ENCODE data around the gene CRACDL.
A peak's percentile ranks its signal among the peaks of the same experiment; 100 is the strongest.

CRACDL gene

GRCh38 chr2:98935777-98936352 is at the start of gene CRACDL:
TSS of gene CRACDL (minus strand) at chr2:98936225. CDS start at chr2:98846800, 89,425 bp downstream.
- Histone ChIP-seq H3K36me3 (ENCODE audit: control insufficient read depth in 2 of 2, insufficient read depth in 2 of 2, low read length in 2 of 2) (no peaks in the 10 kb centered on the region), H3K9me3 (ENCODE audit: control insufficient read depth in 2 of 2, low read length in 2 of 2) (no peaks in the 10 kb centered on the region), H3K27me3 (ENCODE audit: control insufficient read depth in 2 of 2, insufficient read depth in 2 of 2, low read length in 2 of 2) (peaks cover 28 to 41% of the 10 kb centered on the region in 2 donors), H3K27ac (ENCODE audit: low read depth in 2 of 2, low read length in 2 of 2) (no peak within 1 kb of the TSS), H3K9ac (ENCODE audit: low read depth in 1 of 2, low read length in 2 of 2) (no peak within 1 kb of the TSS), H3K4me1 (ENCODE audit: control insufficient read depth in 2 of 2, insufficient read depth in 2 of 2, low read length in 2 of 2) (peaks cover 2 to 10% of the 10 kb centered on the region in 2 donors), H3K4me3 (ENCODE audit: low read length in 2 of 2) (peak within 1 kb of the TSS; percentile 30 to 45)

- H3K4me1 ChIP-seq (ENCODE audit: control insufficient read depth in 2 of 2, insufficient read depth in 2 of 2, low read length in 2 of 2), result no peaks in the 10 kb centered on the region
- peaks cover 0 to 5% of the 10 kb centered on the region in 2 donors for H3K9me3 ChIP-seq (ENCODE audit: control insufficient read depth in 2 of 2, low read length in 2 of 2)
- H3K9ac ChIP-seq (ENCODE audit: low read depth in 1 of 2, low read length in 2 of 2), result no peak overlapping the region
- no peaks in the 10 kb centered on the region for H3K27me3 ChIP-seq (ENCODE audit: control insufficient read depth in 2 of 2, insufficient read depth in 2 of 2, low read length in 2 of 2)
- no peak overlapping the region for H3K4me3 ChIP-seq (ENCODE audit: low read length in 2 of 2)
- H3K36me3 ChIP-seq (ENCODE audit: control insufficient read depth in 2 of 2, insufficient read depth in 2 of 2, low read length in 2 of 2), result no peaks in the 10 kb centered on the region
- H3K27ac ChIP-seq (ENCODE audit: low read depth in 2 of 2, low read length in 2 of 2), result no peak overlapping the region
Observed at GRCh38 chr2:98975611-98976010, 39.6 kb upstream of the CRACDL start.

GRCh38 chr2:98972582-98973167 is 36.6 kb upstream of the CRACDL start:
- H3K27ac ChIP-seq (ENCODE audit: low read depth in 2 of 2, low read length in 2 of 2), result no peak overlapping the region
- H3K9ac ChIP-seq (ENCODE audit: low read depth in 1 of 2, low read length in 2 of 2), result no peak overlapping the region
- no peaks in the 10 kb centered on the region for H3K4me1 ChIP-seq (ENCODE audit: control insufficient read depth in 2 of 2, insufficient read depth in 2 of 2, low read length in 2 of 2)
- no peaks in the 10 kb centered on the region for H3K36me3 ChIP-seq (ENCODE audit: control insufficient read depth in 2 of 2, insufficient read depth in 2 of 2, low read length in 2 of 2)
- H3K9me3 ChIP-seq (ENCODE audit: control insufficient read depth in 2 of 2, low read length in 2 of 2), result peaks cover 0 to 5% of the 10 kb centered on the region in 2 donors
- H3K4me3 ChIP-seq (ENCODE audit: low read length in 2 of 2), result no peak overlapping the region
- H3K27me3 ChIP-seq (ENCODE audit: control insufficient read depth in 2 of 2, insufficient read depth in 2 of 2, low read length in 2 of 2), result no peaks in the 10 kb centered on the region

- Histone ChIP-seq H3K27ac (ENCODE audit: low read depth in 2 of 2, low read length in 2 of 2) (no peak overlapping the region), H3K4me1 (ENCODE audit: control insufficient read depth in 2 of 2, insufficient read depth in 2 of 2, low read length in 2 of 2) (no peaks in the 10 kb centered on the region), H3K9me3 (ENCODE audit: control insufficient read depth in 2 of 2, low read length in 2 of 2) (no peaks in the 10 kb centered on the region), H3K9ac (ENCODE audit: low read depth in 1 of 2, low read length in 2 of 2) (no peak overlapping the region), H3K27me3 (ENCODE audit: control insufficient read depth in 2 of 2, insufficient read depth in 2 of 2, low read length in 2 of 2) (no peaks in the 10 kb centered on the region), H3K4me3 (ENCODE audit: low read length in 2 of 2) (no peak overlapping the region), H3K36me3 (ENCODE audit: control insufficient read depth in 2 of 2, insufficient read depth in 2 of 2, low read length in 2 of 2) (no peaks in the 10 kb centered on the region)
Observed at GRCh38 chr2:98959810-98960507, 23.9 kb upstream of the CRACDL start.

- Histone ChIP-seq H3K4me1 (ENCODE audit: control insufficient read depth in 2 of 2, insufficient read depth in 2 of 2, low read length in 2 of 2) (no peaks in the 10 kb centered on the region), H3K36me3 (ENCODE audit: control insufficient read depth in 2 of 2, insufficient read depth in 2 of 2, low read length in 2 of 2) (no peaks in the 10 kb centered on the region), H3K4me3 (ENCODE audit: low read length in 2 of 2) (no peak overlapping the region), H3K9me3 (ENCODE audit: control insufficient read depth in 2 of 2, low read length in 2 of 2) (no peaks in the 10 kb centered on the region), H3K27ac (ENCODE audit: low read depth in 2 of 2, low read length in 2 of 2) (no peak overlapping the region), H3K9ac (ENCODE audit: low read depth in 1 of 2, low read length in 2 of 2) (no peak overlapping the region), H3K27me3 (ENCODE audit: control insufficient read depth in 2 of 2, insufficient read depth in 2 of 2, low read length in 2 of 2) (no peaks in the 10 kb centered on the region)
Observed at GRCh38 chr2:98952966-98953365, 16.9 kb upstream of the CRACDL start.

- Histone ChIP-seq H3K9me3 (ENCODE audit: control insufficient read depth in 2 of 2, low read length in 2 of 2) (no peaks in the 10 kb centered on the region), H3K4me3 (ENCODE audit: low read length in 2 of 2) (no peak overlapping the region), H3K36me3 (ENCODE audit: control insufficient read depth in 2 of 2, insufficient read depth in 2 of 2, low read length in 2 of 2) (no peaks in the 10 kb centered on the region), H3K27ac (ENCODE audit: low read depth in 2 of 2, low read length in 2 of 2) (no peak overlapping the region), H3K9ac (ENCODE audit: low read depth in 1 of 2, low read length in 2 of 2) (no peak overlapping the region), H3K4me1 (ENCODE audit: control insufficient read depth in 2 of 2, insufficient read depth in 2 of 2, low read length in 2 of 2) (no peaks in the 10 kb centered on the region), H3K27me3 (ENCODE audit: control insufficient read depth in 2 of 2, insufficient read depth in 2 of 2, low read length in 2 of 2) (no peaks in the 10 kb centered on the region)
Observed at GRCh38 chr2:98948956-98949739, 13.1 kb upstream of the CRACDL start.

- H3K4me1 ChIP-seq (ENCODE audit: control insufficient read depth in 2 of 2, insufficient read depth in 2 of 2, low read length in 2 of 2), result no peaks in the 10 kb centered on the region
- H3K27ac ChIP-seq (ENCODE audit: low read depth in 2 of 2, low read length in 2 of 2), result no peak overlapping the region
- no peaks in the 10 kb centered on the region for H3K36me3 ChIP-seq (ENCODE audit: control insufficient read depth in 2 of 2, insufficient read depth in 2 of 2, low read length in 2 of 2)
- H3K9ac ChIP-seq (ENCODE audit: low read depth in 1 of 2, low read length in 2 of 2), result no peak overlapping the region
- H3K27me3 ChIP-seq (ENCODE audit: control insufficient read depth in 2 of 2, insufficient read depth in 2 of 2, low read length in 2 of 2), result no peaks in the 10 kb centered on the region
- no peak overlapping the region for H3K4me3 ChIP-seq (ENCODE audit: low read length in 2 of 2)
- no peaks in the 10 kb centered on the region for H3K9me3 ChIP-seq (ENCODE audit: control insufficient read depth in 2 of 2, low read length in 2 of 2)
Observed at GRCh38 chr2:98947554-98947953, 11.5 kb upstream of the CRACDL start.

- Histone ChIP-seq H3K27me3 (ENCODE audit: control insufficient read depth in 2 of 2, insufficient read depth in 2 of 2, low read length in 2 of 2) (no peaks in the 10 kb centered on the region), H3K9me3 (ENCODE audit: control insufficient read depth in 2 of 2, low read length in 2 of 2) (no peaks in the 10 kb centered on the region), H3K4me3 (ENCODE audit: low read length in 2 of 2) (no peak overlapping the region), H3K9ac (ENCODE audit: low read depth in 1 of 2, low read length in 2 of 2) (no peak overlapping the region), H3K4me1 (ENCODE audit: control insufficient read depth in 2 of 2, insufficient read depth in 2 of 2, low read length in 2 of 2) (no peaks in the 10 kb centered on the region), H3K36me3 (ENCODE audit: control insufficient read depth in 2 of 2, insufficient read depth in 2 of 2, low read length in 2 of 2) (no peaks in the 10 kb centered on the region), H3K27ac (ENCODE audit: low read depth in 2 of 2, low read length in 2 of 2) (no peak overlapping the region)
Observed at GRCh38 chr2:98946855-98947254, 10.8 kb upstream of the CRACDL start.

- peaks cover 0 to under 1% of the 10 kb centered on the region in 2 donors for H3K27me3 ChIP-seq (ENCODE audit: control insufficient read depth in 2 of 2, insufficient read depth in 2 of 2, low read length in 2 of 2)
- H3K27ac ChIP-seq (ENCODE audit: low read depth in 2 of 2, low read length in 2 of 2), result no peak overlapping the region
Observed at GRCh38 chr2:98944775-98945174, 8.8 kb upstream of the CRACDL start.

GRCh38 chr2:98940102-98940501 is 4.1 kb upstream of the CRACDL start:
- Histone ChIP-seq H3K9ac (ENCODE audit: low read depth in 1 of 2, low read length in 2 of 2) (no peak overlapping the region), H3K4me1 (ENCODE audit: control insufficient read depth in 2 of 2, insufficient read depth in 2 of 2, low read length in 2 of 2) (peaks cover 2 to 10% of the 10 kb centered on the region in 2 donors), H3K4me3 (ENCODE audit: low read length in 2 of 2) (no peak overlapping the region), H3K9me3 (ENCODE audit: control insufficient read depth in 2 of 2, low read length in 2 of 2) (no peaks in the 10 kb centered on the region), H3K27ac (ENCODE audit: low read depth in 2 of 2, low read length in 2 of 2) (no peak overlapping the region), H3K36me3 (ENCODE audit: control insufficient read depth in 2 of 2, insufficient read depth in 2 of 2, low read length in 2 of 2) (no peaks in the 10 kb centered on the region), H3K27me3 (ENCODE audit: control insufficient read depth in 2 of 2, insufficient read depth in 2 of 2, low read length in 2 of 2) (peaks cover 23 to 35% of the 10 kb centered on the region in 2 donors)

More at GRCh38 chr2:98944775-98945174, 8.8 kb upstream of the CRACDL start:
- Histone ChIP-seq H3K9me3 (ENCODE audit: control insufficient read depth in 2 of 2, low read length in 2 of 2) (no peaks in the 10 kb centered on the region), H3K4me1 (ENCODE audit: control insufficient read depth in 2 of 2, insufficient read depth in 2 of 2, low read length in 2 of 2) (no peaks in the 10 kb centered on the region), H3K4me3 (ENCODE audit: low read length in 2 of 2) (no peak overlapping the region), H3K9ac (ENCODE audit: low read depth in 1 of 2, low read length in 2 of 2) (no peak overlapping the region), H3K36me3 (ENCODE audit: control insufficient read depth in 2 of 2, insufficient read depth in 2 of 2, low read length in 2 of 2) (no peaks in the 10 kb centered on the region)

Data from mucosa of rectum (tissue), 2 donors.